AG09309 (cell line): Measurements from ENCODE around the gene ZNF850.

Source experiments
- DNase-seq: peaks from one replicate; pipeline ENCODE4 v3.0.0-alpha.2; 2010; ENCODE audit warnings: low read depth
- H3K4me3 ChIP-seq: 2 replicates; pipeline ENCODE4 v1.5.1; 2011; ENCODE audit warnings: mild to moderate bottlenecking, low read depth, low read length, moderate library complexity; ENCODE audit not compliant: control insufficient read depth
- CTCF ChIP-seq: IDR thresholded peaks from 2 replicates; pipeline ENCODE4 v1.5.1; 2011; ENCODE audit warnings: mild to moderate bottlenecking, low read depth, low read length, inconsistent platforms; ENCODE audit not compliant: insufficient read depth, control insufficient read depth; ENCODE audit errors: missing control alignments

ZNF850 gene

GRCh38 chr19:36688058-36688457 lies 84.5 kb downstream of the ZNF850 start:
- no peak for DNase-seq
- H3K4me3 ChIP-seq = peak overlapping the region; percentile 100
- no peak for TF ChIP-seq CTCF

- TF ChIP-seq CTCF = no peak
- DNase-seq = peak; percentile 66
- H3K4me3 ChIP-seq = peak within 1 kb of the TSS; percentile 100
Observed at GRCh38 chr19:36687214-36688056, 85.2 kb downstream of the ZNF850 start, which contains the start of gene ZNF567. Gene ZNF567 (plus strand): TSS chr19:36687612. CDS start chr19:36694868, 7,256 bp downstream.

GRCh38 chr19:36686365-36687213 lies 86.0 kb downstream of the ZNF850 start:
- peak overlapping the region; percentile 100 for H3K4me3 ChIP-seq
- no peak for DNase-seq
- TF ChIP-seq CTCF = no peak

- H3K4me3 ChIP-seq = no peak overlapping the region
- no peak for TF ChIP-seq CTCF
- DNase-seq = no peak
Observed at GRCh38 chr19:36685835-36686234, 86.8 kb downstream of the ZNF850 start.

GRCh38 chr19:36679455-36679854 lies 93.2 kb downstream of the ZNF850 start:
- DNase-seq = no peak
- H3K4me3 ChIP-seq = no peak overlapping the region
- no peak for TF ChIP-seq CTCF

- TF ChIP-seq CTCF = no peak
- no peak for DNase-seq
- H3K4me3 ChIP-seq = no peak overlapping the region
Observed at GRCh38 chr19:36674201-36674600, 98.4 kb downstream of the ZNF850 start.
